ENCODE data around the gene CEP19.

Gene CEP19

GRCh38 chr3:196712514-196713413 is 714 bp upstream of the CEP19 start:
- peak in 2 of 3 donors; percentile 44 to 59 for DNase-seq (ENCODE audit: low read depth in 2 of 3, low spot score in 1 of 3)

- DNase-seq (ENCODE audit: low read depth in 2 of 3, low spot score in 1 of 3) = no peak
Measured at GRCh38 chr3:196708467-196708866, 3.6 kb downstream of the CEP19 start.

- no peak for DNase-seq (ENCODE audit: low read depth in 2 of 3, low spot score in 1 of 3)
Measured at GRCh38 chr3:196707566-196707965, 4.5 kb downstream of the CEP19 start.

GRCh38 chr3:196706731-196707130 is 5.3 kb downstream of the CEP19 start:
- DNase-seq (ENCODE audit: low read depth in 2 of 3, low spot score in 1 of 3) = no peak

GRCh38 chr3:196706327-196706726 is 5.7 kb downstream of the CEP19 start:
- no peak for DNase-seq (ENCODE audit: low read depth in 2 of 3, low spot score in 1 of 3)

GRCh38 chr3:196700801-196701200 is 11.2 kb downstream of the CEP19 start:
- no peak for DNase-seq (ENCODE audit: low read depth in 2 of 3, low spot score in 1 of 3)

GRCh38 chr3:196699749-196700148 is 12.3 kb downstream of the CEP19 start:
- no peak for DNase-seq (ENCODE audit: low read depth in 2 of 3, low spot score in 1 of 3)

- DNase-seq (ENCODE audit: low read depth in 2 of 3, low spot score in 1 of 3) = no peak
Measured at GRCh38 chr3:196697270-196697669, 14.8 kb downstream of the CEP19 start.

GRCh38 chr3:196695849-196696226 is 16.2 kb downstream of the CEP19 start:
- DNase-seq (ENCODE audit: low read depth in 2 of 3, low spot score in 1 of 3) = no peak

GRCh38 chr3:196694941-196695848 is 16.9 kb downstream of the CEP19 start:
- peak in 1 of 3 donors; percentile 11 for DNase-seq (ENCODE audit: low read depth in 2 of 3, low spot score in 1 of 3)

GRCh38 chr3:196694202-196694638 is 17.8 kb downstream of the CEP19 start:
- no peak for DNase-seq (ENCODE audit: low read depth in 2 of 3, low spot score in 1 of 3)

GRCh38 chr3:196691386-196691785 is 20.7 kb downstream of the CEP19 start:
- no peak for DNase-seq (ENCODE audit: low read depth in 2 of 3, low spot score in 1 of 3)

- no peak for DNase-seq (ENCODE audit: low read depth in 2 of 3, low spot score in 1 of 3)
Measured at GRCh38 chr3:196689941-196690660, 21.9 kb downstream of the CEP19 start.

GRCh38 chr3:196688349-196688748 is 23.7 kb downstream of the CEP19 start:
- DNase-seq (ENCODE audit: low read depth in 2 of 3, low spot score in 1 of 3) = no peak

- no peak for DNase-seq (ENCODE audit: low read depth in 2 of 3, low spot score in 1 of 3)
Measured at GRCh38 chr3:196686436-196686835, 25.6 kb downstream of the CEP19 start.

- DNase-seq (ENCODE audit: low read depth in 2 of 3, low spot score in 1 of 3) = peak; percentile 49 to 76 (median 54)
Measured at GRCh38 chr3:196684548-196685407, 27.3 kb downstream of the CEP19 start.

GRCh38 chr3:196677931-196678330 is 34.1 kb downstream of the CEP19 start:
- no peak for DNase-seq (ENCODE audit: low read depth in 2 of 3, low spot score in 1 of 3)

GRCh38 chr3:196677353-196677752 is 34.7 kb downstream of the CEP19 start:
- DNase-seq (ENCODE audit: low read depth in 2 of 3, low spot score in 1 of 3) = no peak

GRCh38 chr3:196673632-196674031 is 38.4 kb downstream of the CEP19 start:
- no peak for DNase-seq (ENCODE audit: low read depth in 2 of 3, low spot score in 1 of 3)

- DNase-seq (ENCODE audit: low read depth in 2 of 3, low spot score in 1 of 3) = no peak
Measured at GRCh38 chr3:196670339-196670738, 41.7 kb downstream of the CEP19 start.
